NCI-H748 (cell line): Measurements from ENCODE around the gene BLVRA.
A peak's percentile ranks its signal among the peaks of the same experiment; 100 is the strongest.
"Not testable (repeated sequence)": the region's sequence is repeated elsewhere in the genome, so short reads cannot be mapped to it uniquely, and the experiment has no call there.

ENCODE experiments used
- DNase-seq: peaks from one replicate; lab custom pipeline; 2025; ENCODE audit not compliant: unreplicated experiment; lab: John Stamatoyannopoulos, UW

Gene BLVRA

GRCh38 chr7:43758029-43758821 is at the start of gene BLVRA:
Gene BLVRA (plus strand): TSS chr7:43758680. CDS start chr7:43771159, 12,479 bp downstream.
- DNase-seq: peak; percentile 65

- DNase-seq: no peak
Observed at GRCh38 chr7:43711503-43711902, 47.0 kb upstream of the BLVRA start.

GRCh38 chr7:43715966-43716365 is 42.5 kb upstream of the BLVRA start:
- DNase-seq: not testable (repeated sequence)

GRCh38 chr7:43716598-43716997 is 41.9 kb upstream of the BLVRA start:
- no peak for DNase-seq

- peak; percentile 66 for DNase-seq
Observed at GRCh38 chr7:43721193-43721806, 37.2 kb upstream of the BLVRA start.

GRCh38 chr7:43723007-43723341 is 35.5 kb upstream of the BLVRA start:
- DNase-seq: no peak

GRCh38 chr7:43725251-43725650 is 33.2 kb upstream of the BLVRA start:
- no peak for DNase-seq

- DNase-seq: no peak
Observed at GRCh38 chr7:43726466-43726865, 32.0 kb upstream of the BLVRA start.

- no peak for DNase-seq
Observed at GRCh38 chr7:43727003-43727402, 31.5 kb upstream of the BLVRA start.

GRCh38 chr7:43727494-43727893 is 31.0 kb upstream of the BLVRA start:
- DNase-seq: no peak

GRCh38 chr7:43729214-43729923 is 29.1 kb upstream of the BLVRA start, which contains the start of gene COA1:
Gene COA1 (minus strand): TSS chr7:43729523. CDS start chr7:43648614, 80,909 bp downstream.
- DNase-seq: peak; percentile 95

- no peak for DNase-seq
Observed at GRCh38 chr7:43729924-43730248, 28.6 kb upstream of the BLVRA start.

GRCh38 chr7:43731494-43731893 is 27.0 kb upstream of the BLVRA start:
- DNase-seq: not testable (repeated sequence)

- not testable (repeated sequence) for DNase-seq
Observed at GRCh38 chr7:43734575-43735332, 23.7 kb upstream of the BLVRA start.

- no peak for DNase-seq
Observed at GRCh38 chr7:43735403-43735801, 23.1 kb upstream of the BLVRA start.

- DNase-seq: no peak
Observed at GRCh38 chr7:43735802-43736603, 22.5 kb upstream of the BLVRA start.

GRCh38 chr7:43737467-43738127 is 20.9 kb upstream of the BLVRA start:
- no peak for DNase-seq

GRCh38 chr7:43742692-43743091 is 15.8 kb upstream of the BLVRA start:
- DNase-seq: no peak

- peak; percentile 49 for DNase-seq
Observed at GRCh38 chr7:43747328-43748105, 11.0 kb upstream of the BLVRA start.
